ENCODE measurements around the gene LRBA. TPM values are rescaled to one million over a fixed set of nuclear protein-coding genes. Genes with fewer than 3 reads are reported as not detected.

Gene LRBA
- total RNA-seq, 1 donor from 2014 or later, result 103 TPM

DNA sequence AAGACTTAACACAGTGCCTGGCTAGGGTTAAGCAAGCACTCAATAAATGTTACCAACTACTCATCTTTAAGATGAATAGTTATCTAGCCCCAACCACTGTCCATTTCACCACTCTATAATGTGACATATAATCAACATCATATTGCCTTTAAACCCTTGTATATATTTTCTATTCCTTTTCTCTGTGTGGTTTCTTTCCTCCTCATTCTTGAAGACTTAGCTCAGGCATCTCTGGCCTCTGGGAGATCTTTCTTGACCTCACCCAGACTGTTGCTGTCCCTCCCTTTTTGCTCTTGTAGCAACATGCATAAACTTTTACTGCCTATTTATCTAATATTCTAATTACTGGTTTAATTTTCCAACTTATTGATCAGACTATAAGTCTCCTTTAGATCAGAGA lies 683.0 kb downstream of the LRBA start:
- Histone ChIP-seq H3K4me3 (ENCODE audit: low read depth, low read length) (no peak overlapping the region), H3K27me3 (ENCODE audit: control insufficient read depth, insufficient read depth, low read length) (no peaks in the 10 kb centered on the region), H3K36me3 (ENCODE audit: control insufficient read depth, insufficient read depth, low read length) (no peaks in the 10 kb centered on the region)
- TF ChIP-seq, protein P1, sequence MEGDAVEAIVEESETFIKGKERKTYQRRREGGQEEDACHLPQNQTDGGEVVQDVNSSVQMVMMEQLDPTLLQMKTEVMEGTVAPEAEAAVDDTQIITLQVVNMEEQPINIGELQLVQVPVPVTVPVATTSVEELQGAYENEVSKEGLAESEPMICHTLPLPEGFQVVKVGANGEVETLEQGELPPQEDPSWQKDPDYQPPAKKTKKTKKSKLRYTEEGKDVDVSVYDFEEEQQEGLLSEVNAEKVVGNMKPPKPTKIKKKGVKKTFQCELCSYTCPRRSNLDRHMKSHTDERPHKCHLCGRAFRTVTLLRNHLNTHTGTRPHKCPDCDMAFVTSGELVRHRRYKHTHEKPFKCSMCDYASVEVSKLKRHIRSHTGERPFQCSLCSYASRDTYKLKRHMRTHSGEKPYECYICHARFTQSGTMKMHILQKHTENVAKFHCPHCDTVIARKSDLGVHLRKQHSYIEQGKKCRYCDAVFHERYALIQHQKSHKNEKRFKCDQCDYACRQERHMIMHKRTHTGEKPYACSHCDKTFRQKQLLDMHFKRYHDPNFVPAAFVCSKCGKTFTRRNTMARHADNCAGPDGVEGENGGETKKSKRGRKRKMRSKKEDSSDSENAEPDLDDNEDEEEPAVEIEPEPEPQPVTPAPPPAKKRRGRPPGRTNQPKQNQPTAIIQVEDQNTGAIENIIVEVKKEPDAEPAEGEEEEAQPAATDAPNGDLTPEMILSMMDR (IDR thresholded peaks at IDR 0.05; ENCODE audit: insufficient read depth, low read length, severe bottlenecking), result no peak
- FAIRE-seq (no peak), DNase-seq (ENCODE audit: low read depth) (peak; percentile 12)

DNA sequence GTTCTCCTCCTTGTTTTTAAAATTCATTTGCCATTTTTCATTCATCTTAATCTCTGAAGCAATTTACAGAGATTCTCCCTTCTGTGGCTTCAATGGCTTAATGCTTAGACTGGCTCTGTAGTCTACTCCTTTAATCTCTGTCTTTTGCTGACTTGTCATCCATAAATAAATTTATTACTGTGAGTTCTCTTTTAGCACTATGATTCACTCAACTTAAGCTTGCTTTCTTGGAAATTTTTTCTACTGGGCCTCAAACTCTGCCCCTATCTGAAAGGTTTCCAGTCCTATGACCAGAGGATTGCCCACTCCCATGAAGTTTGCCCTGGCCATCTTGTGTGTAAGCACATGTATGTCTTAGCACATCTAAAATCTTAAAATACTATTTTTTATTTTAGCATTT lies 685.7 kb downstream of the LRBA start:
- FAIRE-seq, result no peak
- TF ChIP-seq, protein P1 (IDR thresholded peaks at IDR 0.05; ENCODE audit: insufficient read depth, low read length, severe bottlenecking), result no peak
- DNase-seq (ENCODE audit: low read depth), result no peak

DNA sequence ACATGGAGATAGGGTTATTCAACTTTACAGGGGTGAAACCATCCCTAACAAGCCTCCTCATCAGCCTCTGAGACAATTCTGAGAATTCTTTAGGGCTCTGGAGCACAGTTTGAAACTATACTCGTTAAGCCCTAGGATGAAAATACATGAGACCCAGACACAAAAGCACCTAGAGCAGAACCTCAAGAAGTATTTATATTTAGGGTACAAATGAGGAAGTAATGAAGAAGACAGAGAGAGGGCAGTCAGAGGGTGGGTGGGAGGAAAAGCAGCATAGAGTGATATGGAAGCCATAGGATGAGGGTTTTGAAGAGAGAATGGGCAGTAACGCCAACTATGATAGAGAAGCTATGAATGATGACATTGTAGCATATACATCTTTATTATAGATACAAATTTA lies 686.6 kb downstream of the LRBA start:
- FAIRE-seq (no peak), DNase-seq (ENCODE audit: low read depth) (no peak)
- H3K4me3 ChIP-seq (ENCODE audit: low read depth, low read length), result no peak overlapping the region
- peaks cover 3% of the 10 kb centered on the region for H3K36me3 ChIP-seq (ENCODE audit: control insufficient read depth, insufficient read depth, low read length)
- H3K27me3 ChIP-seq (ENCODE audit: control insufficient read depth, insufficient read depth, low read length), result no peaks in the 10 kb centered on the region
- TF ChIP-seq, protein P1 (IDR thresholded peaks at IDR 0.05; ENCODE audit: insufficient read depth, low read length, severe bottlenecking), result no peak

More for the DNA sequence above, 685.7 kb downstream of the LRBA start:
- no peaks in the 10 kb centered on the region for H3K27me3 ChIP-seq (ENCODE audit: control insufficient read depth, insufficient read depth, low read length)
- H3K4me3 ChIP-seq (ENCODE audit: low read depth, low read length), result no peak overlapping the region
- peaks cover 3% of the 10 kb centered on the region for H3K36me3 ChIP-seq (ENCODE audit: control insufficient read depth, insufficient read depth, low read length)

DNA sequence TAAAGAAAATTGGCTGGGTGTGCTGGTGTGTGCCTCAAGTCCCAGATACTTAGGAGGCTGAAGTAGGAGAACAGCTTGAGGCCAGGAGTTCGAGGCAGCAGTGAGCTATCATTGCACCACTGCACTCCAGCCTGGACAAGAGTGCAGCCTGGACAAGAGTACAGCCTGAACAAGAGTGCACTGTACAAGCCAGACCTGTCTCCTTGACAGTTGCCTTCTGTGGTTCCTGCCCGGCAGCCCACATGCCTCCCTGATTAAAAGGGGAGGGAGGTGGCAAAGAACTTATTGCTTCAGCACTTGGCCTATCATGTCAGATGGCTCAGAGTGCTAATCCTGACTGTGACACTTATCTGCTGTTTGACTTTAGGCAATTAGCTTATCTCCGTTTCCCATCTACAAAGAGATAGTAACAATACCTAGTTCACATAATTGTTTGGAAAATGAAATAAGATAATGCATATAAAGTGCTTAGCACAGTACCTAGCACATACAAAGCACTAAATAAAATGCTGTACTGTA lies 687.8 kb downstream of the LRBA start:
- Histone ChIP-seq H3K27me3 (ENCODE audit: control insufficient read depth, insufficient read depth, low read length) (no peaks in the 10 kb centered on the region), H3K36me3 (ENCODE audit: control insufficient read depth, insufficient read depth, low read length) (peaks cover 3% of the 10 kb centered on the region), H3K4me3 (ENCODE audit: low read depth, low read length) (no peak overlapping the region)
- DNase-seq (ENCODE audit: low read depth) (no peak), FAIRE-seq (no peak)
- TF ChIP-seq, protein P1 (IDR thresholded peaks at IDR 0.05; ENCODE audit: insufficient read depth, low read length, severe bottlenecking), result no peak

DNA sequence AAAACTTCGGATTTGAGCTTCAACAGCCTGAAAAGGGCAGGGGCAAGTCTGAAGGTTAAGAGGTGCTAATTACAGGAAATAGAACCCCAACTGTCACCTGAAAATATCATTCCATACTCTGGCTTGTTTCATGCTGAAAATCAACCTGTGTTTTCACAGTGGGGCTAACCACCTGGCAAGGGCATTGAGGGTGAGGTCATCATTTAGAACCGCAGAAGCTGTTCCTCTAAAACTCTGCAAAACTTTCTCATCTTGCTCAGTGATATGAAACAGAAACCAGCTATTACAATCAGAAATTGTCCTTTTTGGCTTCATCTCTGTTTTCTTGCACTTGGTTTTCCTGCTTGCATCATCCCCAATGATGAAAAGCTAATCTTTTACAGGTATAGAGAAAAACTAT lies 689.2 kb downstream of the LRBA start:
- H3K36me3 ChIP-seq (ENCODE audit: control insufficient read depth, insufficient read depth, low read length), result peaks cover 3% of the 10 kb centered on the region
- FAIRE-seq (no peak), DNase-seq (ENCODE audit: low read depth) (no peak)
- H3K27me3 ChIP-seq (ENCODE audit: control insufficient read depth, insufficient read depth, low read length), result no peaks in the 10 kb centered on the region
- no peak overlapping the region for H3K4me3 ChIP-seq (ENCODE audit: low read depth, low read length)
- TF ChIP-seq, protein P1 (IDR thresholded peaks at IDR 0.05; ENCODE audit: insufficient read depth, low read length, severe bottlenecking), result no peak

All from bronchial epithelial cell (primary cell).